Esophagus squamous epithelium (tissue), 4 donors: ENCODE results near the gene LRRC73.

Source experiments
- CTCF ChIP-seq, 6 experiments: fragments of 450-650 bp in 4 of 6; fragments of 200-600 bp in 2 of 6; sonication (generic) in 2 of 6; IDR thresholded peaks; one replicate each; pipeline ENCODE4 v1.5.1; 2016 to 2019; ENCODE audit warnings: antibody characterized with exemption in 6 of 6, mild to moderate bottlenecking in 4 of 6, moderate library complexity in 4 of 6
- POLR2A ChIP-seq, 4 donors: fragments of 450-650 bp; IDR thresholded peaks; one replicate each; pipeline ENCODE4 v1.6.1; 2017; ENCODE audit warnings: antibody characterized with exemption in 4 of 4, mild to moderate bottlenecking in 4 of 4, moderate library complexity in 3 of 4

GRCh38 chr6:43468240-43468639 lies 41.9 kb downstream of the LRRC73 start:
- TF ChIP-seq POLR2A (IDR thresholded peaks at IDR 0.05) = no peak
- no peak for TF ChIP-seq CTCF (IDR thresholded peaks at IDR 0.05)
